A549 (cell line): ENCODE measurements around the gene RPS6KB2. TPM values are rescaled to one million over a fixed set of nuclear protein-coding genes. Genes with fewer than 3 reads are reported as not detected.

ENCODE experiments used
- ATAC-seq, 2 experiments: fragments of 200-7000 bp in 1 of 2; fragments of >200 bp in 1 of 2; cut with Nextera tagmentation in 1 of 2; cut with Tn5 transposase in 1 of 2; 3 replicates each; pipeline versions ENCODE4 v1.8.0 to v1.9.1; 2018 to 2020; ENCODE audit warnings: mild to moderate bottlenecking in 1 of 2, moderate library complexity in 1 of 2
- CTCF ChIA-PET: fragments of 300-600 bp; sonication (Branson Sonifier 250); formaldehyde crosslinking; extraction: SDS; loops from one replicate; lab custom pipeline; 2021; ENCODE audit warnings: antibody characterized with exemption, inconsistent platforms; lab: Yijun Ruan, JAX
- POLR2A ChIA-PET: fragments of 350-600 bp; formaldehyde crosslinking; extraction: SDS; loops from one replicate; lab custom pipeline; 2021; ENCODE audit warnings: antibody characterized with exemption, inconsistent platforms; lab: Yijun Ruan, JAX
- DNase-seq, 2 experiments: peaks; one replicate each; pipeline versions ENCODE4 v3.0.0 to v3.0.0-alpha.2; 2011 to 2016; ENCODE audit warnings: low read depth in 1 of 2, low spot score in 1 of 2
- FAIRE-seq: peaks from 2 replicates; lab custom pipeline; 2011; peaks lifted over from hg19 to GRCh38; lab: Jason Lieb, UNC
- H3K27ac ChIP-seq, 2 experiments: fragments of >200 bp; sonication (Bioruptor Twin); formaldehyde crosslinking; 3 replicates each; pipeline ENCODE4 v1.5.1; 2016 to 2017
- H3K4me1 ChIP-seq: fragments of >200 bp; sonication (Bioruptor Twin); formaldehyde crosslinking; 3 replicates; pipeline ENCODE4 v1.6.1; 2016
- H3K4me2 ChIP-seq: fragments of >200 bp; sonication (Bioruptor Twin); formaldehyde crosslinking; 3 replicates; pipeline ENCODE4 v1.6.1; 2016
- H3K4me3 ChIP-seq: fragments of >200 bp; sonication (Bioruptor Twin); formaldehyde crosslinking; 3 replicates; pipeline ENCODE4 v1.5.1; 2016
- H3K9me3 ChIP-seq: fragments of >200 bp; sonication (Bioruptor Twin); formaldehyde crosslinking; 3 replicates; pipeline ENCODE4 v1.6.1; 2016
- ATOH8 ChIP-seq: fragments of 250-450 bp; sonication (Bioruptor Pico); IDR thresholded peaks from 2 replicates; pipeline ENCODE4 v1.5.0; 2020; ENCODE audit warnings: low read depth, mild to moderate bottlenecking, moderate library complexity
- BCL3 ChIP-seq: fragments of >200 bp; sonication (Bioruptor Twin); formaldehyde crosslinking; IDR thresholded peaks from 3 replicates; pipeline ENCODE4 v1.6.1; 2016
- CBX8 ChIP-seq: fragments of 200-600 bp; sonication (generic); IDR thresholded peaks from 2 replicates; pipeline ENCODE4 v1.6.1; 2016
- CHD2 ChIP-seq: fragments of 150-350 bp; IDR thresholded peaks from 2 replicates; pipeline ENCODE4 v1.6.1; 2014; ENCODE audit warnings: low read length; ENCODE audit not compliant: partially characterized antibody
- CHD4 ChIP-seq: fragments of 200-600 bp; sonication (generic); IDR thresholded peaks from 2 replicates; pipeline ENCODE4 v1.6.1; 2016; ENCODE audit warnings: antibody characterized with exemption, mild to moderate bottlenecking, borderline replicate concordance
- E2F6 ChIP-seq: IDR thresholded peaks from 2 replicates; pipeline ENCODE4 v1.6.1; 2012; ENCODE audit warnings: low read depth, borderline replicate concordance
- EHF ChIP-seq: fragments of 250-450 bp; sonication (Bioruptor Pico); IDR thresholded peaks from 2 replicates; pipeline ENCODE4 v1.5.0; 2020; ENCODE audit warnings: mild to moderate bottlenecking
- EHMT2 ChIP-seq: fragments of 200-600 bp; sonication (generic); IDR thresholded peaks from 2 replicates; pipeline ENCODE4 v1.6.1; 2016; ENCODE audit warnings: antibody characterized with exemption, low read depth, mild to moderate bottlenecking, moderate library complexity
- ESRRA ChIP-seq: fragments of 150-350 bp; IDR thresholded peaks from 2 replicates; pipeline ENCODE4 v1.6.1; 2014; ENCODE audit warnings: mild to moderate bottlenecking, low read length, borderline replicate concordance
- FOSB ChIP-seq: fragments of 250-450 bp; sonication (Bioruptor Pico); IDR thresholded peaks from 2 replicates; pipeline ENCODE4 v1.5.0; 2020; ENCODE audit warnings: mild to moderate bottlenecking, moderate library complexity
- FOXS1 ChIP-seq: fragments of 250-450 bp; sonication (Bioruptor Pico); IDR thresholded peaks from 2 replicates; pipeline ENCODE4 v1.5.0; 2020; ENCODE audit warnings: mild to moderate bottlenecking, moderate library complexity
- GATA3 ChIP-seq: IDR thresholded peaks from 2 replicates; pipeline ENCODE4 v1.6.1; 2012; ENCODE audit warnings: borderline replicate concordance
- HES2 ChIP-seq: fragments of >200 bp; sonication (Bioruptor Twin); formaldehyde crosslinking; IDR thresholded peaks from 2 replicates; pipeline ENCODE4 v1.6.1; 2016
- HOXB5 ChIP-seq: fragments of 250-450 bp; sonication (Bioruptor Pico); IDR thresholded peaks from 2 replicates; pipeline ENCODE4 v1.5.0; 2020; ENCODE audit warnings: mild to moderate bottlenecking, moderate library complexity
- KDM1A ChIP-seq: fragments of 200-600 bp; sonication (generic); IDR thresholded peaks from 2 replicates; pipeline ENCODE4 v1.6.1; 2016; ENCODE audit warnings: low read depth, mild to moderate bottlenecking
- KDM5A ChIP-seq: fragments of 200-600 bp; sonication (generic); IDR thresholded peaks from 2 replicates; pipeline ENCODE4 v1.6.1; 2016; ENCODE audit warnings: antibody characterized with exemption, mild to moderate bottlenecking
- MAX ChIP-seq: IDR thresholded peaks from 2 replicates; pipeline ENCODE4 v1.6.1; 2012
- MAZ ChIP-seq: fragments of 150-350 bp; IDR thresholded peaks from 2 replicates; pipeline ENCODE4 v1.6.1; 2014; ENCODE audit warnings: antibody characterized with exemption, low read depth, low read length, borderline replicate concordance
- MYC ChIP-seq: IDR thresholded peaks from 2 replicates; pipeline ENCODE4 v1.6.1; 2012; ENCODE audit warnings: mild to moderate bottlenecking, inconsistent platforms, low read length, improper control_type of control experiment, borderline replicate concordance
- POLR2AphosphoS2 ChIP-seq: conservative IDR thresholded peaks from 2 replicates; pipeline ENCODE4 v1.6.1; 2012; ENCODE audit warnings: low read length, improper control_type of control experiment, inconsistent platforms
- RARB ChIP-seq: fragments of 250-450 bp; sonication (Bioruptor Pico); IDR thresholded peaks from 2 replicates; pipeline ENCODE4 v1.8.0; 2021; ENCODE audit warnings: mild to moderate bottlenecking, moderate library complexity
- RFX5 ChIP-seq: fragments of 450-650 bp; IDR thresholded peaks from 2 replicates; pipeline ENCODE4 v1.7.1; 2014; ENCODE audit warnings: antibody characterized with exemption, mild to moderate bottlenecking, moderate library complexity
- TFCP2L1 ChIP-seq: fragments of 250-450 bp; sonication (Bioruptor Pico); IDR thresholded peaks from 2 replicates; pipeline ENCODE4 v1.5.0; 2021; ENCODE audit warnings: mild to moderate bottlenecking
- TP53 ChIP-seq: fragments of 250-450 bp; sonication (Bioruptor Pico); IDR thresholded peaks from 2 replicates; pipeline ENCODE4 v1.5.0; 2021; ENCODE audit warnings: mild to moderate bottlenecking, moderate library complexity
- ZC3H11A ChIP-seq: fragments of 450-650 bp; IDR thresholded peaks from 2 replicates; pipeline ENCODE4 v1.6.1; 2014; ENCODE audit warnings: antibody characterized with exemption, mild to moderate bottlenecking
- ZNF302 ChIP-seq: fragments of 250-450 bp; sonication (Bioruptor Pico); IDR thresholded peaks from 2 replicates; pipeline ENCODE4 v1.9.0; 2021; ENCODE audit warnings: inconsistent platforms, mild to moderate bottlenecking, moderate library complexity
- WGBS: methylation state at CpG from one replicate; pipeline ENCODE4 v1.1.6; 2017; ENCODE audit errors: missing lambda C conversion rate; 5-methylcytosine and 5-hydroxymethylcytosine counted together
- polyA plus RNA-seq, 4 experiments: library from polyadenylated mRNA; depleted of rRNA in 3 of 4; stranded (reverse); fragments of >200 nt; fragmentation: RNase III in 1 of 4; extraction: RNeasy Plus Mini Kit Qiagen cat#74134 plus additional on column Dnase treatment in 1 of 4; gene quantifications; 2 replicates in 3 of 4; 3 replicates in 1 of 4; pipeline ENCODE4 v1.2.3, GENCODE V29; 2011 to 2017

RPS6KB2 gene
- polyA plus RNA-seq, 2 of the 4 experiments (the other 2 are of a cell fraction) = 40.9 to 47.9 TPM

GRCh38 chr11:67412495-67413179, 15.7 kb upstream of the RPS6KB2 start:
- TF ChIP-seq BCL3 = no peak
- no peak for TF ChIP-seq TP53 (CRISPR knock-in tag)
- TF ChIP-seq ZC3H11A = no peak
- no peak for TF ChIP-seq MYC
- no peak for TF ChIP-seq GATA3
- no peak for TF ChIP-seq HOXB5 (CRISPR knock-in tag)
- no peak for TF ChIP-seq CHD4
- TF ChIP-seq EHF (CRISPR knock-in tag) = no peak
- TF ChIP-seq KDM5A = no peak
- no peak for TF ChIP-seq ESRRA
- no peak for TF ChIP-seq POLR2AphosphoS2
- no peak for TF ChIP-seq RFX5
- TF ChIP-seq ATOH8 (CRISPR knock-in tag) = no peak
- TF ChIP-seq KDM1A = no peak
- TF ChIP-seq RARB (CRISPR knock-in tag) = no peak
- TF ChIP-seq TFCP2L1 (CRISPR knock-in tag) = no peak
- TF ChIP-seq CBX8 = no peak
- 56% methylated on average over 9 of the region's 9 CpGs for WGBS
- CTCF ChIA-PET = interaction anchor here (0.7 to 4.0 kb wide), 6 partner anchors 10 to 95 kb away, joined by 3 to 36 read pairs (median 6); partner anchors contain the start of genes PPP1CA and TBC1D10C
- ATAC-seq (no peak), DNase-seq (no peak), FAIRE-seq (no peak)
- no peak overlapping the region for H3K4me2 ChIP-seq
- POLR2A ChIA-PET = no interaction called here
- H3K4me1 ChIP-seq = peaks cover 28% of the 10 kb centered on the region
- no peaks in the 10 kb centered on the region for H3K9me3 ChIP-seq
- H3K4me3 ChIP-seq = no peak overlapping the region
- no peak overlapping the region for H3K27ac ChIP-seq

- no peaks in the 10 kb centered on the region for H3K9me3 ChIP-seq
- POLR2A ChIA-PET = interaction anchor here (0.8 kb wide), 1 partner anchor 11 kb away, joined by 3 read pairs; the partner anchor contains the start of gene PPP1CA
- DNase-seq (no peak), FAIRE-seq (no peak), ATAC-seq (peak in 1 of 2 experiments; percentile 8; a peak in 1 of 6 replicates)
- WGBS = 76% methylated on average over 2 of the region's 2 CpGs
- no peak overlapping the region for H3K4me3 ChIP-seq
- H3K4me1 ChIP-seq = peaks cover 28% of the 10 kb centered on the region
- H3K4me2 ChIP-seq = no peak overlapping the region
- H3K27ac ChIP-seq = no peak overlapping the region
- no peak for TF ChIP-seq HES2
- TF ChIP-seq MAZ = no peak
- no peak for TF ChIP-seq CHD2
- TF ChIP-seq E2F6 = no peak
- TF ChIP-seq EHMT2 = no peak
- TF ChIP-seq CBX8 = no peak
- TF ChIP-seq EHF (CRISPR knock-in tag) = no peak
- no peak for TF ChIP-seq MYC
- TF ChIP-seq FOSB = no peak
- no peak for TF ChIP-seq ZNF302 (CRISPR knock-in tag)
- no peak for TF ChIP-seq MAX
- no peak for TF ChIP-seq KDM1A
- TF ChIP-seq FOXS1 (CRISPR knock-in tag) = no peak
- CTCF ChIA-PET = interaction anchor here (0.7 to 4.0 kb wide), 8 partner anchors 11 to 140 kb away, joined by 3 to 36 read pairs (median 5); partner anchors contain the start of genes PPP1CA and TBC1D10C
Observed at GRCh38 chr11:67413266-67413849, 14.9 kb upstream of the RPS6KB2 start.
